Naive thymus-derived CD4-positive, alpha-beta T cell (primary cell): ENCODE measurements around the gene ALDH3B2. TPM values are rescaled to one million over a fixed set of nuclear protein-coding genes. Genes with fewer than 3 reads are reported as not detected.

Source experiments
- ATAC-seq: fragments of 150-1000 bp; cut with Tn5 transposase; 2 replicates; pipeline ENCODE4 v1.10.0; 2021; ENCODE audit warnings: mild to moderate bottlenecking, moderate library complexity
- CTCF ChIA-PET: fragments of 350-600 bp; sonication (Branson Sonifier 250); formaldehyde crosslinking; loops from one replicate; lab custom pipeline; 2021; ENCODE audit warnings: antibody characterized with exemption; lab: Charles Lee
- POLR2A ChIA-PET: fragments of 350-600 bp; sonication (Branson Sonifier 250); formaldehyde crosslinking; loops from one replicate; lab custom pipeline; 2021; ENCODE audit warnings: antibody characterized with exemption, inconsistent platforms; lab: Charles Lee
- DNase-seq, 9 donors: peaks; one replicate each; pipeline versions ENCODE4 v3.0.0 to v3.0.0-alpha.2; 2020 to 2022; ENCODE audit warnings: mixed read lengths in 1 of 9
- H3K27ac ChIP-seq: one replicate; pipeline ENCODE4 v1.7.0; 2013; ENCODE audit warnings: mild to moderate bottlenecking, low read depth, low read length, moderate library complexity
- H3K27me3 ChIP-seq, 2 donors: one replicate each; pipeline ENCODE4 v1.7.0; 2013; ENCODE audit warnings: low read length in 2 of 2, mild to moderate bottlenecking in 2 of 2, moderate library complexity in 2 of 2; ENCODE audit not compliant: control insufficient read depth in 2 of 2, insufficient read depth in 2 of 2
- H3K36me3 ChIP-seq, 3 experiments: 1 replicate in 2 of 3; 2 replicates in 1 of 3; pipeline ENCODE4 v1.7.0; 2013; ENCODE audit warnings: low read length in 3 of 3, mild to moderate bottlenecking in 3 of 3, moderate library complexity in 1 of 3; ENCODE audit not compliant: insufficient read depth in 3 of 3, control insufficient read depth in 2 of 3
- H3K4me1 ChIP-seq, 2 donors: one replicate each; pipeline ENCODE4 v1.7.0; 2013; ENCODE audit warnings: low read length in 2 of 2, mild to moderate bottlenecking in 2 of 2, moderate library complexity in 1 of 2; ENCODE audit not compliant: control insufficient read depth in 2 of 2, insufficient read depth in 2 of 2
- H3K4me3 ChIP-seq: 2 replicates; pipeline ENCODE4 v1.7.0; 2013; ENCODE audit warnings: mild to moderate bottlenecking, low read length
- H3K9me3 ChIP-seq, 3 experiments: 1 replicate in 2 of 3; 2 replicates in 1 of 3; pipeline ENCODE4 v1.7.0; 2013; ENCODE audit warnings: low read length in 3 of 3; ENCODE audit not compliant: control insufficient read depth in 2 of 3
- H3K27ac Mint-ChIP-seq, 9 donors: one replicate each; pipeline ENCODE4 v1.8.0; 2020 to 2022; ENCODE audit warnings: mixed read lengths in 9 of 9, mild to moderate bottlenecking in 8 of 9, moderate library complexity in 5 of 9, inconsistent platforms in 2 of 9
- H3K27me3 Mint-ChIP-seq, 5 donors: one replicate each; pipeline ENCODE4 v1.8.0; 2021 to 2022; ENCODE audit warnings: mixed read lengths in 5 of 5, mild to moderate bottlenecking in 1 of 5
- H3K36me3 Mint-ChIP-seq, 5 donors: one replicate each; pipeline ENCODE4 v1.8.0; 2020 to 2022; ENCODE audit warnings: mixed read lengths in 5 of 5, mild to moderate bottlenecking in 3 of 5, inconsistent platforms in 1 of 5
- H3K4me1 Mint-ChIP-seq, 7 donors: one replicate each; pipeline ENCODE4 v1.8.0; 2020 to 2022; ENCODE audit warnings: mixed read lengths in 7 of 7, mild to moderate bottlenecking in 3 of 7, inconsistent platforms in 1 of 7
- H3K4me3 Mint-ChIP-seq, 10 donors: one replicate each; pipeline ENCODE4 v1.8.0; 2020 to 2022; ENCODE audit warnings: mild to moderate bottlenecking in 10 of 10, mixed read lengths in 10 of 10, moderate library complexity in 6 of 10, inconsistent platforms in 2 of 10
- H3K9me3 Mint-ChIP-seq, 11 donors: one replicate each; pipeline ENCODE4 v1.8.0; 2020 to 2022; ENCODE audit warnings: mixed read lengths in 11 of 11, mild to moderate bottlenecking in 4 of 11, inconsistent platforms in 1 of 11, moderate library complexity in 1 of 11
- intact Hi-C, 2 donors: fragments of 100-400 bp; cut with micrococcal nuclease; formaldehyde crosslinking; loops; one replicate each; pipeline ENCODE4 v1.15.1; 2023
- polyA plus RNA-seq, 2 donors: library from polyadenylated mRNA; unstranded; fragments of 300-500 nt; fragmentation: Illumina TruSeq; gene quantifications; one replicate each; pipeline ENCODE4 v1.2.3, GENCODE V29; 2021
- total RNA-seq, 6 experiments: library from RNA in 5 of 6; stranded (reverse) in 5 of 6; gene quantifications; 1 replicate in 5 of 6; 2 replicates in 1 of 6; pipeline ENCODE4 v1.2.3 and lab custom pipeline; 2021 to 2026

The ALDH3B2 gene
- total and polyA plus RNA-seq, 7 experiments from 2014 or later: not detected

DNA sequence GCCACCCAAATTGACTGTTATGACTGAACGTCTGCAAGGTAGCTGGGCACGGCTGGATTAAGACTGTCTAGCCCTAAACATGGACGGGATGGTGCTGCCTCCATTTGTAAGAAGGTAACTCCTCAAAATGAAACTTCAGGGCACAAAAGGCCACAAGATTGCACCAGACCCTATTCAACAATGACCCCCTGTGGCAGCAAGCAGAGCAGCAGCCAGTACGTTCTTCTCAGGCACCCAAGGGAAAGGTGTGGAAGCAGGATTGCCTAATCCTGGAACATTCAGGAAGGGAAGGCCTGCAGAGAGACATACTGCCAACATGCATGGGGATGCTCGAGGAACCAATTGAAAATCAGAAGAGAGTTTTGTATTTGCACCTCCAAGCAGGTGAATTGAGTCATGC, 30.4 kb downstream of the ALDH3B2 start:
- H3K27ac Mint-ChIP-seq: no peak overlapping the region
- intact Hi-C loops: no loop called here
- Histone ChIP-seq H3K27me3 (no peaks in the 10 kb centered on the region), H3K4me3 (no peak overlapping the region), H3K36me3 (no peaks in the 10 kb centered on the region), H3K4me1 (peaks cover 23 to 28% of the 10 kb centered on the region in 2 donors), H3K27ac (no peak overlapping the region), H3K9me3 (no peaks in the 10 kb centered on the region)
- ATAC-seq (no peak), DNase-seq (no peak)
- ChIA-PET POLR2A (no interaction called here), CTCF (no interaction called here)
- peaks cover 0 to 3% (median 0%) of the 10 kb centered on the region in 11 donors for H3K9me3 Mint-ChIP-seq
- H3K36me3 Mint-ChIP-seq: no peaks in the 10 kb centered on the region
- H3K4me1 Mint-ChIP-seq: peaks cover 8 to 24% (median 21%) of the 10 kb centered on the region in 7 donors
- H3K27me3 Mint-ChIP-seq: peaks cover 0 to 9% (median 5%) of the 10 kb centered on the region in 5 donors
- peak overlapping the region in 1 of 10 donors; percentile 16 for H3K4me3 Mint-ChIP-seq

DNA sequence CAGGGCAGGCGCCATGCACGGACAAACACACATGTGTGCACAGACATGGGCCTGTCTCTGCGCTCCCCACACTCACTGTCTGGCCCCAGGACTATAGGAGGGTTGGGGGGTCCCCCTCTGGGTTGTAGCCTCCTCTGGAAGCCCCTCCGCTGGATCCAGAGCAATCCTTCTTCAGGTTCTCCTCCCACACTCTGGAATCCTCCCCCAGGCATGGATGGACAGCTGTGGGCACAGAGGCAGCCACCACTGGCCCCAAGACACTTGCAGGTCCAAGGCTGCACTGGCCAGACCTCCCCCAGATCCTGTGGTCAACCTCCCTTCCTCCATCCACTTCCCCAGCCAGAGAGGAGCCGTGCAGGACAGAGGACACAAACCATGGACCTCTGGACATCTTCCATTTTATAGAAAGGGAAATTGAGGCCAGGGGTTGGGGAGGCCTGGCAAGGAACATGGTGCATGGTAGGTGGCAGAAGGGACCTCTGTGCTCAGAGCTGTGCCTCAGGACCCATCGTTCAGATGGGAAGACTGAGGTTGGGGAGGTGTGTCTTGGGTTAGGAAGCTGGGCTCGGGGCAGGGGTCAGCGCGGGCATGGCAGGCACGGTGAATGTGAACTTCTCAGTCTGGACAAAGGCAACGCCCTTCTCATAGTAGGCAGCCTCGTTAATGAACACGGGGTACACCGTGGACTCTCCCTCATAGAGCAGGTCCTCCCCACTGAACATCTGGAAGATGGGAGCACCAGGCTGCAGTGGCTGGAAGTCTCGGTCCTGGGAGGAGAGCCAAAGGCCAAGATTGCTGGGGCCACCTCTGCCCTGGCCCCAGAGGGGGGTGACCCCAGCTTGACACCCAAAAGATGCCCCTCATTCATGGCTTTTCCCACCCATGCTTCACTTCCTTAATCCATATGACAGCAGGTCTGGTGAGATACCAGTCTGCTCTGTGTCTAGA, 32.0 kb downstream of the ALDH3B2 start:
- DNase-seq: no peak
- POLR2A ChIA-PET: interaction anchor here (0.6 kb wide), 1 partner anchor 12 kb away, joined by 3 read pairs; the partner anchor contains the start of gene NUDT8
- CTCF ChIA-PET: interaction anchor here (0.8 kb wide), 1 partner anchor 44 kb away, joined by 3 read pairs; no protein-coding TSS in a partner anchor

DNA sequence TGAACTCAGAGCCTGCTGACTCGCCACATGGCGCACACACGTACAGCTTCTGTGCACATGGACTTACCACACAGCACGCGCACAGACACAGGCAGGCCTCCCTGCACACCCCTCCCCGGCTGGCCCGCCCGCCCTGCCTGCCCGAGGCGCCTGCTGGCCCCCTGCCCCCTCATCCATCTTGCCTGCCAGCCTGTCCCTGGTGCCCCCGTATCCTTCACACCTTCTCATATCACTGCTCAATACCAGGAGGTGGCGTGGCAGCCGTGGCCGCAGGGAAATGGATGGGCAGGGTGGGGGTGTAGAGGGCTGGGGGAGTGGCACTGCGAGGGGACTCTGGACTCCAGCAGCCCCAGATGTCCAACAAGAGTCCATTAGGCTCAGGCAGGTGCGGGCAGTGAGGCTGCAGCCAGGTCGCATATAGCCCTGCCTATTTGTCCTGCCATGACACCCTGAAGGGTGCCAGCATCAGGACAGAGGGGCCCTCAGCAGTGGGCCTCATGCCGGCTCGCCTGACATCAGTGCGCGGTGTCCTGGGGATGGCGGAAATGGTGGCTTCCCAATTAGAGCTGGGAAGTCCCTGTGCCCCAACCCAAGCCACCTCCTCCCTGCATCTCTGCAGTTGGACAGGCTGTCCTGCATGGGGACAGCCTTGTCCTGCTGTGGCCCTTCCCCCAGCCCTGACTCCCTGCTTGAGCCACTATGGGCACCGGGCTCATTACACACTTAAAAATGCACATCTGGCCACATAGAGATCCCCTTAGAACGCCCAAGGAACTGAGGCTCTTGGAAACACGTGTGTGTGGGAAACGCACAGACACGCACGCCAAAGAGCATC, 32.9 kb downstream of the ALDH3B2 start:
- peaks cover 6 to 8% (median 8%) of the 10 kb centered on the region in 7 donors for H3K4me1 Mint-ChIP-seq
- H3K27me3 Mint-ChIP-seq: peaks cover 0 to 5% (median 3%) of the 10 kb centered on the region in 5 donors
- no peak overlapping the region for H3K4me3 Mint-ChIP-seq
- no peaks in the 10 kb centered on the region for H3K36me3 Mint-ChIP-seq
- intact Hi-C loops: no loop called here
- Histone ChIP-seq H3K27me3 (no peaks in the 10 kb centered on the region), H3K4me3 (no peak overlapping the region), H3K36me3 (no peaks in the 10 kb centered on the region), H3K4me1 (peaks cover 6 to 7% of the 10 kb centered on the region in 2 donors), H3K27ac (no peak overlapping the region), H3K9me3 (no peaks in the 10 kb centered on the region)
- DNase-seq (no peak), ATAC-seq (no peak)
- POLR2A ChIA-PET: no interaction called here
- CTCF ChIA-PET: interaction anchor here (0.6 kb wide), 1 partner anchor 322 kb away, joined by 3 read pairs; no protein-coding TSS in a partner anchor
- no peak overlapping the region for H3K27ac Mint-ChIP-seq
- peaks cover 0 to 3% (median 0%) of the 10 kb centered on the region in 11 donors for H3K9me3 Mint-ChIP-seq

More for the DNA sequence above, 32.0 kb downstream of the ALDH3B2 start:
- Mint-ChIP-seq H3K4me1 (peaks cover 10 to 16% (median 13%) of the 10 kb centered on the region in 7 donors), H3K9me3 (peaks cover 0 to 3% (median 0%) of the 10 kb centered on the region in 11 donors), H3K27me3 (peaks cover 0 to 7% (median 5%) of the 10 kb centered on the region in 5 donors), H3K36me3 (no peaks in the 10 kb centered on the region), H3K27ac (peak overlapping the region in 1 of 9 donors; percentile 8), H3K4me3 (no peak overlapping the region)
- Histone ChIP-seq H3K27ac (no peak overlapping the region), H3K36me3 (no peaks in the 10 kb centered on the region), H3K9me3 (no peaks in the 10 kb centered on the region), H3K27me3 (no peaks in the 10 kb centered on the region), H3K4me1 (peaks cover 13 to 14% of the 10 kb centered on the region in 2 donors), H3K4me3 (no peak overlapping the region)
- intact Hi-C loops: no loop called here
- ATAC-seq: no peak

DNA sequence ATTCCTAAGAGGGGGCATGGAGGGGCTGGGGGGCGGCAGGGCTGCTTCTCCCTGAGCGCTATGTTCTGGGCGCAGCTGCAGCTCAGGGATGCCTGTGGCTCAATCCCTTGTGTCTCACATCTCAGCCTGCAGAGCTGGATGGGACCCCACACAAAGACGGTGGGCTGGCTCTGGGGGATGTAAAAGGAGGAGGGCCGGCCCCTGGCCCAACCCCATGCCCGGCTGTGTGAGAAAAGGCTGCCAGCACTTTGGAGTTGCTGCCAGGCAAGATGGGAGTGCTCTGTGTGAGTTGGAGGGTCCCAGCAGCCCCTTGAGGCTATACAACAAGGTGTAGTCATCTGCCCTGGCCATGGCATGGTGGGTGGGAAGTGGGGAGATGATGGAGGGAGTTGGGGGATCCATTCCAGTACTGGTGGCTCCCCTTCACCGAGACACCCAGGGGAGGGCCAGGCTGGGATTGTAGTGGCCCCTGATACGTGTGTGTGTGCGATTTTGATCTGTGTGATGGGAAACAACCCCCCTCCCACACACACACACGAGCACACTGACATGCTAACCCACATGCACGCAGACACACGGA, 33.6 kb downstream of the ALDH3B2 start:
- H3K4me3 ChIP-seq: no peak overlapping the region
- intact Hi-C loops: loop anchor here in 1 of 2 donors (1.0 kb wide), 2 partner anchors 11 to 18 kb away; no protein-coding TSS in a partner anchor
- ATAC-seq: no peak

DNA sequence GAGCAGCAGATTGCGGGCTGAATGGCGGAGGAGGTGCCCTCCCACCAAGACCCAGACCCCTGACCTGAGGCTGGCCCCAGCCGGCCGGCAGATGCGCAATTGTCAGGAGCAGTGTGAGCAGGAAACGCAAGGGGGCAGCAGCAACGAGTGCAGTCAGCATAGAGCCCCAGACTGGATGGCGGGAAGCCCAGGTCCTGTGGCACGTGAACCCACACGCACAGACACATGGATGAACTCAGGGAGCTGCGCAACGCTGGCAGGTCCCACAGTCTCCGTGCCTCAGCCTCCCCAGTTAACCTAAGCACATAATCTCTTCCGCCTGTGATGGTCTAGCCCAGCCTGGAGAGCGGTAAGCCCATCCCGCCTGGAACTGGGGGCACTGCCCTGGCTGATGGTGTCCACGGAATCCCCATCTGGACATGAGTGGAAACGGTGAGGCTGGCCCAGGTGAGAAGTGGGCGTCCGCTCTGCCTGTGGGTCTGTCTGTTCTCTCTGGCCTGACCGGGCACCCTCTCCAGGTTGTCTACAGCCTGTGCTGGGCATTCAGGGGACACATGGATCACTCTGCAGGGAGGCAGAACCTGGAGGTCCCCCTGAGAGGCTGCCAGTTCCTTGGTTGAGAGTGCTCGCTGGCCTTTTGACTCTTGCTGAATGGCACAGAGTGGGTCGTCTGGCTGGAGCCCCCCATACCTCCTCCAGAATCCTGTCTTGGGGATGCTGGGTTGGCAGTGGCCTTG, 34.2 kb downstream of the ALDH3B2 start:
- ChIA-PET CTCF (interaction anchor here (0.6 kb wide), 1 partner anchor 307 kb away, joined by 3 read pairs; no protein-coding TSS in a partner anchor), POLR2A (no interaction called here)
- intact Hi-C loops: loop anchor here in 1 of 2 donors (1.0 kb wide), 2 partner anchors 10 to 19 kb away; no protein-coding TSS in a partner anchor
- DNase-seq (peak in 6 of 9 donors; percentile 28 to 49 (median 40)), ATAC-seq (peak; percentile 87)
- Histone ChIP-seq H3K27ac (no peak overlapping the region), H3K4me1 (no peaks in the 10 kb centered on the region), H3K36me3 (no peaks in the 10 kb centered on the region), H3K9me3 (no peaks in the 10 kb centered on the region), H3K4me3 (no peak overlapping the region), H3K27me3 (no peaks in the 10 kb centered on the region)
- Mint-ChIP-seq H3K27ac (no peak overlapping the region), H3K36me3 (no peaks in the 10 kb centered on the region), H3K27me3 (no peaks in the 10 kb centered on the region), H3K4me3 (no peak overlapping the region), H3K4me1 (peaks cover 0 to 3% (median 0%) of the 10 kb centered on the region in 7 donors), H3K9me3 (peaks cover 0 to 3% (median 0%) of the 10 kb centered on the region in 11 donors)

More for the DNA sequence above, 33.6 kb downstream of the ALDH3B2 start:
- ChIA-PET CTCF (interaction anchor here (0.6 kb wide), 1 partner anchor 307 kb away, joined by 3 read pairs; no protein-coding TSS in a partner anchor), POLR2A (no interaction called here)
- Mint-ChIP-seq H3K27ac (no peak overlapping the region), H3K27me3 (no peaks in the 10 kb centered on the region), H3K4me1 (peaks cover 0 to 3% (median under 1%) of the 10 kb centered on the region in 7 donors), H3K9me3 (peaks cover 0 to 3% (median 0%) of the 10 kb centered on the region in 11 donors), H3K36me3 (no peaks in the 10 kb centered on the region), H3K4me3 (no peak overlapping the region)
- Histone ChIP-seq H3K4me1 (no peaks in the 10 kb centered on the region), H3K27me3 (no peaks in the 10 kb centered on the region), H3K9me3 (no peaks in the 10 kb centered on the region), H3K36me3 (no peaks in the 10 kb centered on the region), H3K27ac (no peak overlapping the region)
- no peak for DNase-seq
